DND-41 (cell line): Measurements from ENCODE around the gene MAPK1IP1L.

ENCODE experiments used
- CTCF ChIP-seq: IDR thresholded peaks from 2 replicates; pipeline ENCODE4 v1.5.1; 2012; ENCODE audit warnings: borderline replicate concordance, low read length, moderate library complexity, mild to moderate bottlenecking; ENCODE audit not compliant: poor library complexity, severe bottlenecking; ENCODE audit errors: extremely low read depth
- EZH2 ChIP-seq: IDR thresholded peaks from 3 replicates; pipeline ENCODE4 v1.6.1; 2012; ENCODE audit warnings: borderline replicate concordance, low read depth, mild to moderate bottlenecking, moderate library complexity, low read length, inconsistent platforms; ENCODE audit not compliant: severe bottlenecking

DNA sequence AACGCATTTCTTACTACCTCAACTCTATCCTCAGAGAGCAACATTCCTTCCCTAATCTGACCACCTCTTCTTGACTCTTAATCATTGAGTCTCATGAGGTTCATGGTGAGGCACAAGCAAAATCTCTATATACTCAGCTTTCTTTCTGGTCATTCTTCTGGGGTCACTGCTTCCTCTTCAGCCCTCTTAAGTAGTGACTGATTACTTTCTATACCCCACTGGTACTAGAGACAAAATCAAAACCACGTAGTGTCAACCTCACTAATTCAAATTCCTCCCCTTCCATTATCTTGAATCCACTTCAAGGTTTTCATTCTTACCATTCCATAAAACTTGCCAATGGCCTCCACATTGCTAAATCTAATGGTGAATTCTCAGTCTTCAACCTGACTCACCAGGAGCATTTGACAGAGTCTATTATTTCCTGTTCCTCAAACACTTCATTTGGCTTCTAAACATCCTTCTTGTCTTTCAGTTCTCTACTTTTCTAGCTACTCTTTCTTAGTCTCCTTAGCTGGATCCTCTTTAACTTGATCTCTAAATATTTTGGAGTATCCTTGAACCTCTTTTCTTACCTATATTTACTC lies 31.4 kb upstream of the MAPK1IP1L start:
- TF ChIP-seq CTCF (no peak), EZH2 (no peak)
